HepG2 (cell line): ENCODE data around the gene ARHGEF16. TPM values are rescaled to one million over a fixed set of nuclear protein-coding genes. Genes with fewer than 3 reads are reported as not detected.
A peak's percentile ranks its signal among the peaks of the same experiment; 100 is the strongest.

ENCODE experiments used
- ARID5B ChIP-seq: IDR thresholded peaks from 2 replicates; pipeline ENCODE4 v1.4.0; 2020; ENCODE audit warnings: mild to moderate bottlenecking, missing genetic modification reagents
- ETV6 ChIP-seq: sonication (generic); formaldehyde crosslinking; conservative IDR thresholded peaks from 2 replicates; pipeline ENCODE4 v1.4.0; 2020; ENCODE audit warnings: missing genetic modification reagents
- HDAC1 ChIP-seq: sonication (generic); formaldehyde crosslinking; IDR thresholded peaks from 2 replicates; pipeline ENCODE4 v1.5.1; 2020; ENCODE audit warnings: mild to moderate bottlenecking, missing genetic modification reagents
- KMT2A ChIP-seq: sonication (generic); formaldehyde crosslinking; IDR thresholded peaks from 2 replicates; pipeline ENCODE4 v1.4.0; 2020; ENCODE audit warnings: missing genetic modification reagents
- PREB ChIP-seq: sonication (generic); formaldehyde crosslinking; IDR thresholded peaks from 2 replicates; pipeline ENCODE4 v1.4.0; 2020; ENCODE audit warnings: missing genetic modification reagents
- SNAPC4 ChIP-seq: sonication (generic); formaldehyde crosslinking; IDR thresholded peaks from 2 replicates; pipeline ENCODE4 v1.4.0; 2020; ENCODE audit warnings: mild to moderate bottlenecking, missing genetic modification reagents
- ZSCAN20 ChIP-seq: sonication (generic); formaldehyde crosslinking; IDR thresholded peaks from 2 replicates; pipeline ENCODE4 v1.4.0; 2020; ENCODE audit warnings: missing genetic modification reagents, mild to moderate bottlenecking, borderline replicate concordance
- polyA plus RNA-seq, 8 experiments: library from polyadenylated mRNA; depleted of rRNA in 3 of 8; stranded (reverse) in 7 of 8; unstranded in 1 of 8; fragments of >200 nt; fragmentation: Illumina TruSeq in 4 of 8; extraction: Trizol in 4 of 8; gene quantifications; 2 replicates each; pipeline versions ENCODE4 v1.2.1 to v1.2.3, GENCODE V29; 2011 to 2016; ENCODE audit warnings: low read depth in 4 of 8, missing spikeins in 1 of 8, mixed read lengths in 1 of 8; ENCODE audit not compliant: insufficient read depth in 1 of 8
- total RNA-seq, 5 experiments: library from RNA; depleted of rRNA; stranded (reverse); fragments of >200 nt; fragmentation: Illumina TruSeq; extraction: Trizol; gene quantifications; 2 replicates each; pipeline ENCODE4 v1.2.3, GENCODE V29; 2016; ENCODE audit warnings: low read depth in 1 of 5

Gene ARHGEF16
- total and polyA plus RNA-seq, 2 of the 13 experiments (the other 11 are each of a cell fraction or from before 2014, with no cell fraction given): 20.3 to 39.9 TPM

GRCh38 chr1:3471356-3472087 lies 17.1 kb downstream of the ARHGEF16 start (continued):
- TF ChIP-seq PREB (CRISPR knock-in tag): no peak
- TF ChIP-seq KMT2A: peak; percentile 22; the same call in 1 of the 2 replicates
- TF ChIP-seq ARID5B (CRISPR knock-in tag): peak; percentile 60; the same call in 1 of the 2 replicates
- 0 out of 2 replicates have a peak, but pooled peaks have one; percentile 13 for TF ChIP-seq SNAPC4 (CRISPR knock-in tag)
- TF ChIP-seq ZSCAN20 (CRISPR knock-in tag): peak; percentile 58; the same call in 1 of the 2 replicates
- peak; percentile 77; the same call in 1 of the 2 replicates for TF ChIP-seq ETV6 (CRISPR knock-in tag)
- peak; percentile 93 for TF ChIP-seq HDAC1
